Naive thymus-derived CD8-positive, alpha-beta T cell (primary cell): ENCODE measurements around the gene LBHD2. TPM values are rescaled to one million over a fixed set of nuclear protein-coding genes. Genes with fewer than 3 reads are reported as not detected.
"Not testable (repeated sequence)": the region's sequence is repeated elsewhere in the genome, so short reads cannot be mapped to it uniquely, and the experiment has no call there.

ENCODE experiments used
- ATAC-seq, 2 donors: fragments of 150-1000 bp; cut with Tn5 transposase in 1 of 2; sonication (Bioruptor Pico), chemical (Tn5 transposase) in 1 of 2; 1 replicate in 1 of 2; 2 replicates in 1 of 2; pipeline ENCODE4 v1.10.0; 2021; ENCODE audit warnings: mild to moderate bottlenecking in 2 of 2, moderate library complexity in 2 of 2
- POLR2A ChIA-PET: fragments of 350-600 bp; sonication (Branson Sonifier 250); formaldehyde crosslinking; loops from one replicate; lab custom pipeline; 2021; ENCODE audit warnings: antibody characterized with exemption; lab: Charles Lee
- DNase-seq, 10 donors: peaks; one replicate each; pipeline versions ENCODE4 v3.0.0 to v3.0.0-alpha.2; 2020 to 2022
- H3K27ac Mint-ChIP-seq, 10 donors: one replicate each; pipeline ENCODE4 v1.8.0; 2020 to 2022; ENCODE audit warnings: mild to moderate bottlenecking in 10 of 10, mixed read lengths in 10 of 10, moderate library complexity in 4 of 10, inconsistent platforms in 1 of 10
- H3K27me3 Mint-ChIP-seq, 5 donors: one replicate each; pipeline ENCODE4 v1.8.0; 2021 to 2022; ENCODE audit warnings: mixed read lengths in 5 of 5
- H3K36me3 Mint-ChIP-seq, 3 donors: one replicate each; pipeline ENCODE4 v1.8.0; 2020 to 2022; ENCODE audit warnings: mixed read lengths in 3 of 3, mild to moderate bottlenecking in 2 of 3, inconsistent platforms in 1 of 3
- H3K4me1 Mint-ChIP-seq, 4 donors: one replicate each; pipeline ENCODE4 v1.8.0; 2021 to 2022; ENCODE audit warnings: mixed read lengths in 4 of 4
- H3K4me3 Mint-ChIP-seq, 10 donors: one replicate each; pipeline ENCODE4 v1.8.0; 2020 to 2022; ENCODE audit warnings: mild to moderate bottlenecking in 10 of 10, mixed read lengths in 10 of 10, moderate library complexity in 6 of 10, inconsistent platforms in 1 of 10
- H3K9me3 Mint-ChIP-seq, 9 donors: one replicate each; pipeline ENCODE4 v1.8.0; 2020 to 2022; ENCODE audit warnings: mixed read lengths in 9 of 9, mild to moderate bottlenecking in 3 of 9, inconsistent platforms in 1 of 9, moderate library complexity in 1 of 9
- polyA plus RNA-seq, 3 donors: library from polyadenylated mRNA; unstranded; fragments of 300-500 nt; fragmentation: Illumina TruSeq; gene quantifications; one replicate each; pipeline ENCODE4 v1.2.3, GENCODE V29; 2021
- total RNA-seq, 8 experiments: library from RNA in 2 of 8; stranded (reverse) in 2 of 8; gene quantifications; one replicate each; pipeline ENCODE4 v1.2.3 and lab custom pipeline; 2021 to 2026

The LBHD2 gene
- total and polyA plus RNA-seq, 5 experiments from 2014 or later = not detected

DNA sequence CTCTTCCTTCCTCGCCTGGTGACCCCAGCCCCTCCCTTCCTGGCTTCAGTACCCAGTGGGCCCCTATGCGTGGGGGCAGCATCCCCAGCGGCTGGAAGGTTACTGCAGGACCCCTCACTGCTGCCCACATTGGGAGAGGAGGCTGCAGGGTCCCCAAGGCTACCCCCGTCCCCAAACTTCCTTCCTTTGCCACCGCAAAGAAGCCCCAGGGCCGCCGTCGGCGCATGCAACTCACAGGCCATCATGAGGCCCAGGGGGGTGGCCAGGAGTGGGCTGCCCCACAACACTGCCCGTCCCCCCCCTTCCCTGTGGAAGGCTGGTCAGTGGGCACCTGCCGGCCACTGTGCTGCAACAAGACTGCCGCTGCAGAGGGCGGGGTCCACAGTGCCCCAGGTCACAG is 29.8 kb downstream of the LBHD2 start:
- peaks cover 0 to 32% (median 12%) of the 10 kb centered on the region in 5 donors for H3K27me3 Mint-ChIP-seq
- POLR2A ChIA-PET = no interaction called here
- no peak overlapping the region for H3K27ac Mint-ChIP-seq
- DNase-seq (no peak), ATAC-seq (no peak)
- H3K9me3 Mint-ChIP-seq = no peaks in the 10 kb centered on the region
- H3K36me3 Mint-ChIP-seq = no peaks in the 10 kb centered on the region
- H3K4me3 Mint-ChIP-seq = no peak overlapping the region
- peaks cover 2 to 17% (median 5%) of the 10 kb centered on the region in 4 donors for H3K4me1 Mint-ChIP-seq

DNA sequence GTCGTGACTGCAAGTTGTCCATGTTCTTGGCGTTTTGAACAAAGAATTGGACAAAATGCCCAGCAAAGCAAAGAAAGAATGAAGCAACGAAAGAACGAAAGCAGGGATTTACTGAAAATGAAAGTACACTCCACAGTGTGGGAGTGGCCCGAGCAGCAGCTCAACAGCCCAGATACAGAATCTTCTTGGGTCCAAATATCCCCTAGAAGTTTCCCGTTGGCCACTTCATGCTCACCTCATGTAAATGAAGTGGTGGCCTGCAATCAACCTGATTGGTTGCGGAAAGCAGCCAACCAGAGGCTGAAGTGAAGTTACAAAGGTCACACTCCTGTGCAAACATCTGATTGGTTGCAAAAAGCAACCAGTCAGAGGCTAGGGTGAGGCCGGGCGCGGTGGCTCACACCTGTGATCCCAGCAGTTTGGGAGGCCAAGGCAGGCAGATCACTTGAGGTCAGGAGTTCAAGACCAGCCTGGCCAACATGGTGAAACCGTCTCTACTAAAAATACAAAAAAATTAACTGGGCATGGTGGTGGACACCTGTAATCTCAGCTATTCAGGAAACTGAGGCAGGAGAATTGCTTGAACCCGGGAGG is 31.2 kb downstream of the LBHD2 start:
- POLR2A ChIA-PET, DNase-seq, ATAC-seq, H3K36me3 Mint-ChIP-seq, H3K9me3 Mint-ChIP-seq, H3K27ac Mint-ChIP-seq: not testable (repeated sequence)
- Mint-ChIP-seq H3K4me3 (peak overlapping the region in 6 of 10 donors; percentile 5 to 65 (median 28)), H3K4me1 (peaks cover 2 to 22% (median 5%) of the 10 kb centered on the region in 4 donors), H3K27me3 (peaks cover 0 to 35% (median 18%) of the 10 kb centered on the region in 5 donors)

DNA sequence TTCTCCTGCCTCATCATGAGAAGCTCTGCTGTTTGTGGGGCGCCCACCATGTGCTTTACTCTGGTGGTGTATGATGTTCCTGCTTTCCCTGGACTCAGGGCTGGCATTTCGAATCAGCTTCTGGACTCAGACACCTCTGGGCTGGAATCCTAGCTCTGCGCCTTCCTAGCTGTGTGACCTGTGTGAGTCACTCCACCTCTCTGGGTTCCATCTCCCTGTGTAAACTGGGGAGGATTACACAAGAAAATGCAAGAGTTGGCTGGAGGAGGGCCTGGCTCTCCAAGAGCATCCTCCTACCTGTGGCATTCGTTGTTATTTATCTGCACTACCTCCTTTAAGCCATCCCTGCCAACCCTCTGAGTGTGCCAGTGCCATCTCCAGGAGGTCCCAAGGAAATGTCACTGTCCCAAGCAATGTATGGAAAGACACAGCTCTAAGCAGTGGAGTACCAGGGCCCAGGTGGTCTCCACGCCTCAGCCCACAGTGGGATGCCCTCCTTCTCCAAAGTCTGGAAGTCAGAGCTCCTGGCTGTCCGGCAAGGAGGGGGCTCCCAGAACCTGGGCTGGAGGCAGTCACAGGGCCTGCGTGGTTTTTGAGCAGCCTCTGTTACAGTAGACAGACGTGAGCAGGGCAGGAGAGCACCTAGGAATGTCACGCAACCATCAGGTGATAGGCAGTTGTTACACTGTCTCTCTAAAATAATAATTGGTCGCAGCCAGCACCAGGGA is 32.0 kb downstream of the LBHD2 start:
- POLR2A ChIA-PET = no interaction called here
- no peak for DNase-seq
- Mint-ChIP-seq H3K27ac (peak overlapping the region in 1 of 10 donors; percentile 53), H3K27me3 (peaks cover 2 to 34% (median 18%) of the 10 kb centered on the region in 5 donors), H3K36me3 (no peaks in the 10 kb centered on the region), H3K4me1 (peaks cover 2 to 20% (median 5%) of the 10 kb centered on the region in 4 donors), H3K9me3 (no peaks in the 10 kb centered on the region), H3K4me3 (peak overlapping the region in 1 of 10 donors; percentile 62)
- ATAC-seq = no peak

DNA sequence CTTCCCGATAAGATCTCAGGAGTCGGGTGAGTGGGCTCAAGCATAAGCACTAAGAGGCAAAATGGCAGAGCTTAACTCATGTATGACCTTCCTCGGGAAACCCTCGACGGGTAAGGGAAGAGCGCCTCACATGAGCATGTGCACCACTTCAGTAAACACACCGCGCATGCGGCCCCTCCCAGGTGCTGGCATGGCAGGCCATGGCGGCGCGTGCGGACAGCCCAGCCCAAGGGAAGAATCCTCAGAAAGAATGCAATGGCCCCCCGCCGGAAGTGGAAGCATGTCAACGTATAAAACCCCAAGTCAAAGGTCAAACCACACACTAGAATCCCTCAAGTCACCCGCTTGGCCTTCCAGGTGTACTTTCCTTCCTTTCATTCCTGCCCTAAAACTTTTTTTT is 32.6 kb downstream of the LBHD2 start:
- H3K36me3 Mint-ChIP-seq = no peaks in the 10 kb centered on the region
- no peak overlapping the region for H3K27ac Mint-ChIP-seq
- H3K4me1 Mint-ChIP-seq = peaks cover 2 to 20% (median 5%) of the 10 kb centered on the region in 4 donors
- DNase-seq (no peak), ATAC-seq (no peak)
- H3K4me3 Mint-ChIP-seq = no peak overlapping the region
- peaks cover 2 to 31% (median 21%) of the 10 kb centered on the region in 5 donors for H3K27me3 Mint-ChIP-seq
- POLR2A ChIA-PET = no interaction called here
- no peaks in the 10 kb centered on the region for H3K9me3 Mint-ChIP-seq

DNA sequence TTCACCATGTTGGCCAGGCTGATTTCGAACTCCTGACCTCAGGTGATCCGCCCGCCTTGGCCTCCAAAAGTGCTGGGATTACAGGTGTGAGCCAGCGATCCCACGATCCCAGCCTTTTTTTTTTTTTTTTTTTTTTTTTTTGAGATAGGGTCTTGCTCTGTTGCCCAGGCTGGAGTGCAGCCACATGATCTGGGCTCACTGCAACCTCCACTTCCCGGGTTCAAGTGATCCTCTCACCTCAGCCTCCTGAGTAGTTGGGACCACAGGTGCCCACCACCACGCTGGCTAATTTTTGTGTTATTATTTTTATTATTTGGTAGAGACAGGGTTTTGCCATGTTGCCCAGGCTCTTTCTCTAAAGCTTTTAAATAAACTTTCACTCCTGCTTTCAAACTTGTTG is 33.5 kb downstream of the LBHD2 start:
- H3K27me3 Mint-ChIP-seq = peaks cover 2 to 33% (median 30%) of the 10 kb centered on the region in 5 donors

DNA sequence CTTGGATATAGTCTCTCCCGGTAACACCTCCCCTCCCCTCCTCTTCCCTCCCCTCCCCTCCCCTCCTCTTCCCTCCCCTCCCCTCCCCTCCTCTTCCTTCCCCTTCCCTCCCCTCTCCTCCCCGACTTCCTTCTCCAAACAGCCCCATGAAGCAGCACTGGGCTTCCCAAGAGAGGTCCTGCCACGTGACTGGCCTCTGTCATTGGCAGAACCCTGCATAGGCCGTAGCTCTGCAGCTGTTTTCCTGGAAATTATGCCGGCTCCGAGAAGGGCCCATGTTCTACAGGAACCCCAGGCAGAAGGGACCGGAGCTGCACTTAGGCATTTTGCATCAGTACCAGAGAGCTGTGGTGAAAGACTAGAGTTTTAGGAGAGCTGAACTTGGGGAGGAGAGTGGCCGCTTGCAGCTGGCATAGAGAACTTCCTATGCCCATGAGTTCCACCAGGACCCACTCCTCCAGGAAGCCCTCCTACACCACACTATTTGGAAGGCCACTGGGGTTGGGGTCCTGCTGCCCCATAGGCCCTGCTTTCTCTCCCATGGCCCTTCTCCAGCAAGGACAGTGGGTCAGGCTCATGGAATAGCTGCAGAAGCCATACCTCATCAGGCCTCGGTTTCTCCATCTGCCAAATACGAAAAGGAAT is 34.1 kb downstream of the LBHD2 start:
- peaks cover 2 to 37% (median 27%) of the 10 kb centered on the region in 5 donors for H3K27me3 Mint-ChIP-seq
- DNase-seq (no peak), ATAC-seq (no peak)
- H3K9me3 Mint-ChIP-seq = no peaks in the 10 kb centered on the region
- POLR2A ChIA-PET = no interaction called here
- no peak overlapping the region for H3K27ac Mint-ChIP-seq
- peaks cover 4 to 18% (median 8%) of the 10 kb centered on the region in 4 donors for H3K4me1 Mint-ChIP-seq
- no peak overlapping the region for H3K4me3 Mint-ChIP-seq
- no peaks in the 10 kb centered on the region for H3K36me3 Mint-ChIP-seq

More for the DNA sequence above, 33.5 kb downstream of the LBHD2 start:
- not testable (repeated sequence) for DNase-seq, H3K4me3 Mint-ChIP-seq, ATAC-seq, H3K27ac Mint-ChIP-seq, H3K36me3 Mint-ChIP-seq, H3K9me3 Mint-ChIP-seq
- peaks cover 4 to 20% (median 8%) of the 10 kb centered on the region in 4 donors for H3K4me1 Mint-ChIP-seq
- POLR2A ChIA-PET = interaction anchor here (0.7 kb wide), 1 partner anchor 45 kb away, joined by 5 read pairs; no protein-coding TSS in a partner anchor

DNA sequence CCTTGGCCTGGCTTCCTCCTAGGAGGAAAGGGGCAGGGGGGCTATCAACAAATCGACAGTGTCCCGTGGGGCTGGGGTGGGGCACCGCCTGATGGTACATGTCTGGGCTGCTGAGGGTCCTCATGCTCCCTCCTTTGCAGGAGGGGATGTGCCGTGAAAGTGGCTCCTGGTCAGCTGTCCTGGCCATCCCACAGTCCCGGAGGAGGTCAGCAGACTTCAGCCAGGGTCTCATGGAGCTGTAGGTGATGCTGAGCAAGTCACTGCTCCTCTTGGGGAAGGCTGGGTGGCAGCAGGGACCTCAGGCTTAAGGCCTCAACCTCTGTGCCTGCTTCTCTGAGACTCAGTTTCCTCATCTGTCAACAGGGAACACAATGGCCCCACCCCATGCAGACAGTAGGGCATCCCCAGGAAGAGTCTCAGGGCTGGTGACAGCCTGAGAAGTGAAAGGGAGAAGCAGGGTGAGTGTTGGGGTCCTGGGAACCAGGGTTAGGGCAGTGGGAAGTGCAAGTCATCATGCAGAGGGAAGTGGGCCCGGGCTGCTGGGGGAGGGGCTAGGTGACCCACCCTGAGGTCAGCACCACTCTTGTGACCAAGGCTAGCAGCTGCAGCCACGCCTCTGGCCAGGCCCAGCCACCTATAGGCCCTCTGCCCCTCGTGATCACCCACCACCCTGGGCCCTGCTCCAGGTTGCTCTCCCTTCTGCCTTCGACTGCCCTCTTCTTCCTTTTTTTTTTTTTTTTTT is 34.8 kb downstream of the LBHD2 start:
- no peaks in the 10 kb centered on the region for H3K36me3 Mint-ChIP-seq
- DNase-seq = no peak
- H3K4me3 Mint-ChIP-seq = no peak overlapping the region

DNA sequence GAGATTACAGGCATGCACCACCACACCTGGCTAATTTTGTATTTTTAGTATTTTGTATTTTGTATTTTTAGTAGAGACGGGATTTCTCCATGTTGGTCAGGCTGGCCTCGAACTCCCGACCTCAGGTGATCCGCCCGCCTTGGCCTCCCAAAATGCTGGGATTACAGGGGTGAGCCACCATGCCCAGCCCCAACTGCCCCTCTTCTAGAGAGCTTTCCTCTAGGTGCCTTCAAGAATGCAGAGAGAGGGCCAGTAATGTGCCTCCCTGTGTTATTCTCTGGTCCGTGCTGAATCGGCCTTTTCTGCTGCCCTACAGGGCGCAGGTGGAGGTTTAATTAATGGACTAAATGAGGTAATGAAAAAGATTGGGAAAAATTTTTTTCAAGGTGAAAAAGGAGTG is 35.5 kb downstream of the LBHD2 start:
- POLR2A ChIA-PET, ATAC-seq, H3K27ac Mint-ChIP-seq, DNase-seq, H3K9me3 Mint-ChIP-seq, H3K36me3 Mint-ChIP-seq, H3K4me3 Mint-ChIP-seq: not testable (repeated sequence)
- peaks cover 2 to 46% (median 30%) of the 10 kb centered on the region in 5 donors for H3K27me3 Mint-ChIP-seq
- H3K4me1 Mint-ChIP-seq = peaks cover 6 to 17% (median 13%) of the 10 kb centered on the region in 4 donors

More for the DNA sequence above, 34.8 kb downstream of the LBHD2 start:
- Mint-ChIP-seq H3K27ac (no peak overlapping the region), H3K9me3 (no peaks in the 10 kb centered on the region), H3K4me1 (peaks cover 4 to 18% (median 9%) of the 10 kb centered on the region in 4 donors), H3K27me3 (peaks cover 2 to 40% (median 25%) of the 10 kb centered on the region in 5 donors)
- no peak for ATAC-seq
- POLR2A ChIA-PET = no interaction called here

DNA sequence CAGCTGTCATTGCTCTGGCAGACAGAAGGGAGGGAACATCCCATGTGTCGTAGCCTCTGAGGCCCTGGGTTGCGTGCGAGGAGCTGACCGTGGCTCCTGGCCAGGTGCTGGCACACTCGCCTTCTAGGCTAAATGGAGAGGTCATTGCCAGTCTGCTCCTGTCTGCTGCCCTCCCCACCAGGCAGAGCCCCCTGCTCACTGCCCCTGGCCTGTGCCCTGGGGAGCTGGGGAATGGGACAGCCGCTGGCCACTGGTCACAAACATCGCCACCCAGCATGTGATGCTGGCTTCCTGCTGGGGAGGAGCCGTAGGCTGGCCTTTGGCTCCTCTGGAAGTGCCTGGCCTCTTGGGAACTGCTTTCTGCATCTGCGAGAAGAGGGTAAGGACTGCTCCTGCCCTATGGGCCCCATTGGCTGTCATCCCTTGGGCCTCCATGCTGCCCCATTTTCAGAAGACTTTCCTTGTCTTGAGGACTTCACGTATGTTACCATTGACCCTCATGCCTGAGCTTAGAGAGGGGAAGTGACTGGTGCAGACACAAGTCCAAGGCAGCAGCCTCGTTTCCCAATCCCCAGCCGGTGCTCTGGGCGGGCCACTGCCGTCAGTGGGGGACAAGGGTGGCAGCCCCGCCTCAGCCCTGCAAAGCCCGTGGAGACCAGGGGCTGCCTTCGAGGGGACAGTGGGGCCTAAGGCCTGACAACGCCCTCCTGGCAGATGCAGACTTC is 37.3 kb downstream of the LBHD2 start:
- no peak for ATAC-seq
- H3K36me3 Mint-ChIP-seq = no peaks in the 10 kb centered on the region
- DNase-seq = no peak
- H3K9me3 Mint-ChIP-seq = peaks cover 0 to 1% (median 0%) of the 10 kb centered on the region in 9 donors
- H3K4me1 Mint-ChIP-seq = peaks cover 6 to 9% (median 8%) of the 10 kb centered on the region in 4 donors
- peak overlapping the region in 3 of 10 donors; percentile 41 to 43 (median 42) for H3K4me3 Mint-ChIP-seq
- POLR2A ChIA-PET = no interaction called here
- H3K27ac Mint-ChIP-seq = no peak overlapping the region
- peaks cover 2 to 49% (median 28%) of the 10 kb centered on the region in 5 donors for H3K27me3 Mint-ChIP-seq

DNA sequence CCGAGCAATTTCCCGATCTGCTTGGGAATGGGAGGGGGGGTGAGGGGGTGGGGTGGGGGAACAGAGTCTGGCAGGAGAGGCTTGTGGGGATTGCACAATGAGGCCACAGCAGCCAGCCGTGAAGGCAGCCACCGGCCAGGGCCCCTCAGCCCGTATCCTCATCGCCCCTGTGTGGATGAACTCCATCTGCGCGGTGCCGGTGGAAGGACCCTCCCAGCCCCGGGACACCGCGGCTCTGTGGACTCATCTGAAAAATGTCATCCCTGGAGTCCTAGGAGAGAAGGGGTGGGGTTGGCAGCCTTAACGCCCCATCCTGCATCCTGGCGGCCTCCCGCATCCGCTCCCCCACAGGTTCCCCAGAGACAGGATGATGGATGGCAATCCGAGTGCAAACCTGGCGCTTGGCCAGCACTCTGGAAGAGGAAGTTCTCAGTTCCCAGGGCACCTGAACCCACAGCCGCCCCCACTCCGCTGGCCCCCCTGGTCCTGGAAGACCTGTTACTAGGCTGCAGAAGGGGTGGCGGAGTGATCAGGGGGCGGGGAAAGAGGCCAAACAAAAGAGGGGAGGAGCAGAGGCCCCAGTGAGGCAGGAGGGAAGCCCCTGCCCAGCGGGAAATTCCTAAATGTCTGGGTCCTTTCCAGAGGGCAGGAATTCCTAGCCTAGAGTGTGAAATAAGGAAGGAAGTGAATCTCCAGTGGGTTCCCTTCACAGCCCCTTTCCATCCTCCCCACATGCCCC is 38.0 kb downstream of the LBHD2 start:
- H3K27ac Mint-ChIP-seq = no peak overlapping the region
- no peak for ATAC-seq
- peaks cover 0 to 2% (median 0%) of the 10 kb centered on the region in 9 donors for H3K9me3 Mint-ChIP-seq
- H3K4me3 Mint-ChIP-seq = peak overlapping the region in 5 of 10 donors; percentile 47 to 61 (median 58)
- no peaks in the 10 kb centered on the region for H3K36me3 Mint-ChIP-seq
- peaks cover 6 to 9% (median 8%) of the 10 kb centered on the region in 4 donors for H3K4me1 Mint-ChIP-seq
- no peak for DNase-seq
- H3K27me3 Mint-ChIP-seq = peaks cover 2 to 49% (median 28%) of the 10 kb centered on the region in 5 donors
- POLR2A ChIA-PET = no interaction called here

DNA sequence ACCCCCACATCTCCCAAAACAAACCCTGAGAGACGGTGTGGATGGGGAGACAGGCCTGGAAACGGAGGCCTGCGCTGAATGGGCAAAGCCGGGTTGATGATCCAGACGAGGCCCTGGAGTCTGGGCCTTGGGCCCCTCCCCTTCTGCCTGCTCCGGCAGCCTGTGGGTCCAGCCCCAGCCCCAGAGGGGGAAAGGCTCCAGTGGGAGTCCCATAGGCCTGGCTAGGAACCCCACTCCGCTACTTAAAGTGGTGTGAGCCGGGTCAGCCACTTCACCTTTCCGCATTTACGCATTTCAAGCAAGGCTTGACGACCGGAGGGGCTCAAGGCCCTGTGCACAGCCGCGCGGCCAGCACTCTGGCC is 38.6 kb downstream of the LBHD2 start:
- POLR2A ChIA-PET = no interaction called here
- H3K36me3 Mint-ChIP-seq = no peaks in the 10 kb centered on the region
- ATAC-seq = no peak
- H3K9me3 Mint-ChIP-seq = peaks cover 0 to 2% (median 0%) of the 10 kb centered on the region in 9 donors
- H3K27me3 Mint-ChIP-seq = peaks cover 2 to 49% (median 28%) of the 10 kb centered on the region in 5 donors
- no peak overlapping the region for H3K27ac Mint-ChIP-seq
- DNase-seq = no peak
- H3K4me1 Mint-ChIP-seq = peaks cover 6 to 9% (median 8%) of the 10 kb centered on the region in 4 donors
- peak overlapping the region in 2 of 10 donors; percentile 31 to 47 for H3K4me3 Mint-ChIP-seq
